ENCODE measurements around the gene MARCHF2.

MARCHF2 gene

DNA sequence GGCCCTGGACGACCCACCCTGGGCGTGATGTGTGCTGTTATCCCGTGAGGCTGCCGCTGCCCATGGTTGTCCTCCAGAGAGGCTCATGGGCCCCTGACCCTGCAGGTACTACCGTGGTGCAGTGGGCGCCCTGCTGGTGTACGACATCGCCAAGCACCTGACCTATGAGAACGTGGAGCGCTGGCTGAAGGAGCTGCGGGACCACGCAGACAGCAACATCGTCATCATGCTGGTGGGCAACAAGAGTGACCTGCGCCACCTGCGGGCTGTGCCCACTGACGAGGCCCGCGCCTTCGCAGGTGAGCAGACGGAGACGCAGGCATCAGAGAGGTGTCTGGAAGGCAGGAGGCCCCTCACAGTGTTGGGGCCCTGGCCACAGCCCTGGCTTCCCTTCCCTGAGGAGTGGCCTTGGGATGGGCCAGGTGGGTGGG lies 11.1 kb upstream of the MARCHF2 start:
- TF ChIP-seq TAF1 (IDR thresholded peaks at IDR 0.05; ENCODE audit: low read depth): no peak
- no peak for TF ChIP-seq RAD21 (IDR thresholded peaks at IDR 0.05; ENCODE audit: low read depth)
- TF ChIP-seq, protein P1, sequence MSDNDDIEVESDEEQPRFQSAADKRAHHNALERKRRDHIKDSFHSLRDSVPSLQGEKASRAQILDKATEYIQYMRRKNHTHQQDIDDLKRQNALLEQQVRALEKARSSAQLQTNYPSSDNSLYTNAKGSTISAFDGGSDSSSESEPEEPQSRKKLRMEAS (IDR thresholded peaks at IDR 0.05): no peak
- no peak for TF ChIP-seq YY1 (IDR thresholded peaks at IDR 0.05; ENCODE audit: low read depth)
- TF ChIP-seq TEAD4 (IDR thresholded peaks at IDR 0.05): no peak
- no peak for TF ChIP-seq USF1 (IDR thresholded peaks at IDR 0.05)
- no peak for TF ChIP-seq ZBTB7A (IDR thresholded peaks at IDR 0.05; ENCODE audit: low read depth)
- no peak for TF ChIP-seq REST (IDR thresholded peaks at IDR 0.05; ENCODE audit: low read depth)

GRCh38 chr19:8403098-8403819 lies 9.8 kb upstream of the MARCHF2 start:
- no peak for TF ChIP-seq CREB1 (IDR thresholded peaks at IDR 0.05; ENCODE audit: low read depth)
- TF ChIP-seq CEBPB (IDR thresholded peaks at IDR 0.05): no peak
- no peak for TF ChIP-seq REST (IDR thresholded peaks at IDR 0.05; ENCODE audit: low read depth)
- TF ChIP-seq TEAD4 (IDR thresholded peaks at IDR 0.05): no peak
- no peak for TF ChIP-seq EGR1 (IDR thresholded peaks at IDR 0.05)
- TF ChIP-seq YY1 (IDR thresholded peaks at IDR 0.05; ENCODE audit: low read depth): no peak
- no peak for TF ChIP-seq ZBTB7A (IDR thresholded peaks at IDR 0.05; ENCODE audit: low read depth)
- TF ChIP-seq USF1 (IDR thresholded peaks at IDR 0.05): no peak
- TF ChIP-seq, protein P1 (IDR thresholded peaks at IDR 0.05): no peak
- no peak for TF ChIP-seq TCF12 (IDR thresholded peaks at IDR 0.05; ENCODE audit: low read depth)

- TF ChIP-seq USF1 (IDR thresholded peaks at IDR 0.05): no peak
- TF ChIP-seq ZBTB7A (IDR thresholded peaks at IDR 0.05; ENCODE audit: low read depth): no peak
- no peak for TF ChIP-seq RAD21 (IDR thresholded peaks at IDR 0.05; ENCODE audit: low read depth)
- no peak for TF ChIP-seq CEBPB (IDR thresholded peaks at IDR 0.05)
- no peak for TF ChIP-seq YY1 (IDR thresholded peaks at IDR 0.05; ENCODE audit: low read depth)
- TF ChIP-seq EGR1 (IDR thresholded peaks at IDR 0.05): no peak
- TF ChIP-seq, protein P1 (IDR thresholded peaks at IDR 0.05): no peak
- TF ChIP-seq TEAD4 (IDR thresholded peaks at IDR 0.05): no peak
- no peak for TF ChIP-seq CREB1 (IDR thresholded peaks at IDR 0.05; ENCODE audit: low read depth)
- TF ChIP-seq TAF1 (IDR thresholded peaks at IDR 0.05; ENCODE audit: low read depth): no peak
- no peak for TF ChIP-seq NFIC (IDR thresholded peaks at IDR 0.05)
- no peak for TF ChIP-seq REST (IDR thresholded peaks at IDR 0.05; ENCODE audit: low read depth)
- TF ChIP-seq EP300 (IDR thresholded peaks at IDR 0.05; ENCODE audit: borderline replicate concordance): no peak
Measured at GRCh38 chr19:8403820-8404109, 9.3 kb upstream of the MARCHF2 start.

DNA sequence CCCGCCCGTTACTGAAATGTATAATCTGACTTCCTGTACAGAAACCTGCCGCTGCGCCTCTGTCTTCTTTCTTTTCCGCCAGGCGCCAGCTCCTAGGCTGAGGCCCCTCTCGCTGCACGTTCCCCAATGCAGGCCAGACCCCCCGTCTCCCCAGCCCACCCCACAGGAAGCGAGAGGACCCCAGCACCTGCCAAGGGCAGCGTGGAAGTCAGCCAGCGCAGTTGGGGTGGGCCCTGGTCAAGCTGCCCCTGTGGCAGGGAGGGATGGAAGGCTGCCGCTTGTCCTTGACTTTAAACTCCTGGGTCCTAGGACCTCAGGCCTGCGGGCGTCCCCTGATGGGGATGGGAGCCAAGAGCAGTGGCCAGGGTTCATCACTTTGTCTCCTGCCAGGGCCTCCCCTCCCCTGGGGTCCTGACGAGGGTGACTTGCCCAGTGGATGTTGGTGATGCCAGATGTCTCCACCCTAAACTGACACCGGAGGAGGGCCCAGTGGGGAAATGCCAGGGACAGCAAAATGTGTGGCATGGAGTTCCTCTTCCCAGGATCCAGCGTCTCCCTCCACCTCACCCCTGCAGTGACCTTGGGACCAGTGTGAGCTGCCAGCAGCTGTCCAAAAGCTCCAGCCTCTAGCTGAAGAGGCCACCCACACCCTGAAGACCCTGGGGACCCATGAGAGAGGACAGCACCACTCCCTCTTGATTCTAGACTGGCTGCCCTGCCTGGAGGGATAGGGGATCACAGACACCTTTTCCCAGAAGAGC lies 8.5 kb upstream of the MARCHF2 start:
- TF ChIP-seq CREB1 (IDR thresholded peaks at IDR 0.05; ENCODE audit: low read depth): no peak
- TF ChIP-seq REST (IDR thresholded peaks at IDR 0.05; ENCODE audit: low read depth): no peak
- no peak for TF ChIP-seq TAF1 (IDR thresholded peaks at IDR 0.05; ENCODE audit: low read depth)
- TF ChIP-seq ZBTB7A (IDR thresholded peaks at IDR 0.05; ENCODE audit: low read depth): no peak
- no peak for TF ChIP-seq USF1 (IDR thresholded peaks at IDR 0.05)
- TF ChIP-seq TEAD4 (IDR thresholded peaks at IDR 0.05): no peak
- no peak for TF ChIP-seq EP300 (IDR thresholded peaks at IDR 0.05; ENCODE audit: borderline replicate concordance)
- TF ChIP-seq TCF12 (IDR thresholded peaks at IDR 0.05; ENCODE audit: low read depth): no peak
- no peak for TF ChIP-seq YY1 (IDR thresholded peaks at IDR 0.05; ENCODE audit: low read depth)
- no peak for TF ChIP-seq RAD21 (IDR thresholded peaks at IDR 0.05; ENCODE audit: low read depth)
- TF ChIP-seq, protein P1 (IDR thresholded peaks at IDR 0.05): no peak
- no peak for TF ChIP-seq EGR1 (IDR thresholded peaks at IDR 0.05)

Measured in Ishikawa (cell line).